Mesodermal cell (in vitro differentiated cells): ENCODE data around the gene FOXD3.

Experiments used
- H3K27ac ChIP-seq: 2 replicates; pipeline ENCODE4 v1.7.0; 2013; ENCODE audit warnings: mild to moderate bottlenecking, low read depth, low read length, moderate library complexity; ENCODE audit not compliant: severe bottlenecking
- H3K36me3 ChIP-seq: 2 replicates; pipeline ENCODE4 v1.7.1; 2013; ENCODE audit warnings: mild to moderate bottlenecking, low read length, moderate library complexity; ENCODE audit not compliant: control insufficient read depth, insufficient read depth
- H3K4me1 ChIP-seq: one replicate; pipeline ENCODE4 v1.7.1; 2013; ENCODE audit warnings: mild to moderate bottlenecking, low read length; ENCODE audit not compliant: insufficient read depth, control insufficient read depth, poor library complexity, severe bottlenecking
- H3K4me3 ChIP-seq: 2 replicates; pipeline ENCODE4 v1.7.0; 2013; ENCODE audit warnings: low read length, control low read depth, mild to moderate bottlenecking; ENCODE audit not compliant: insufficient read depth, poor library complexity, severe bottlenecking; ENCODE audit errors: extremely low read depth
- H3K9me3 ChIP-seq: 2 replicates; pipeline ENCODE4 v1.7.1; 2013; ENCODE audit warnings: mild to moderate bottlenecking, low read length, moderate library complexity; ENCODE audit not compliant: control insufficient read depth
- WGBS, 2 experiments: methylation state at CpG; one replicate each; pipeline ENCODE4 v1.1.5; 2013; ENCODE audit warnings: missing lambda C conversion rate in 2 of 2; ENCODE audit not compliant: insufficient coverage in 2 of 2; 5-methylcytosine and 5-hydroxymethylcytosine counted together

The FOXD3 gene

GRCh38 chr1:63305043-63305442, 17.3 kb upstream of the FOXD3 start:
- H3K4me1 ChIP-seq, result no peaks in the 10 kb centered on the region
- H3K9me3 ChIP-seq, result no peaks in the 10 kb centered on the region
- no peaks in the 10 kb centered on the region for H3K36me3 ChIP-seq

GRCh38 chr1:63307196-63307794, 15.1 kb upstream of the FOXD3 start:
- 83% methylated on average over 1 of the region's 1 CpG; no CpG with 5 or more reads in 1 of the 2 experiments for WGBS, 2 experiments
- no peak overlapping the region for H3K27ac ChIP-seq
- H3K9me3 ChIP-seq, result no peaks in the 10 kb centered on the region
- H3K36me3 ChIP-seq, result no peaks in the 10 kb centered on the region
- H3K4me1 ChIP-seq, result no peaks in the 10 kb centered on the region
- H3K4me3 ChIP-seq, result no peak overlapping the region

More at GRCh38 chr1:63305043-63305442, 17.3 kb upstream of the FOXD3 start:
- no peak overlapping the region for H3K4me3 ChIP-seq
- H3K27ac ChIP-seq, result no peak overlapping the region

- no peaks in the 10 kb centered on the region for H3K36me3 ChIP-seq
- no peaks in the 10 kb centered on the region for H3K9me3 ChIP-seq
- WGBS, 2 experiments, result 73 to 76% methylated on average over 24 of the region's 24 CpGs
- no peaks in the 10 kb centered on the region for H3K4me1 ChIP-seq
- H3K27ac ChIP-seq, result no peak overlapping the region
- H3K4me3 ChIP-seq, result peak overlapping the region; percentile 38
These were observed 5.8 kb upstream of the FOXD3 start for GRCh38 chr1:63316598-63316983.

GRCh38 chr1:63316984-63317816, 5.2 kb upstream of the FOXD3 start:
- no peak overlapping the region for H3K27ac ChIP-seq
- no peaks in the 10 kb centered on the region for H3K4me1 ChIP-seq
- H3K36me3 ChIP-seq, result no peaks in the 10 kb centered on the region
- H3K4me3 ChIP-seq, result peak overlapping the region; percentile 38
- H3K9me3 ChIP-seq, result no peaks in the 10 kb centered on the region
- WGBS, 2 experiments, result 3 to 6% methylated on average over 48 to 79 of the region's 80 CpGs

GRCh38 chr1:63317817-63318152, 4.6 kb upstream of the FOXD3 start:
- no peaks in the 10 kb centered on the region for H3K36me3 ChIP-seq
- H3K9me3 ChIP-seq, result no peaks in the 10 kb centered on the region
- no peak overlapping the region for H3K27ac ChIP-seq
- H3K4me3 ChIP-seq, result peak overlapping the region; percentile 38
- WGBS, 2 experiments, result 0 to 6% methylated on average over 4 to 9 of the region's 14 CpGs
- H3K4me1 ChIP-seq, result no peaks in the 10 kb centered on the region

- Histone ChIP-seq H3K27ac (no peak overlapping the region), H3K4me1 (no peaks in the 10 kb centered on the region), H3K9me3 (no peaks in the 10 kb centered on the region), H3K36me3 (no peaks in the 10 kb centered on the region), H3K4me3 (no peak overlapping the region)
- WGBS, 2 experiments, result 47 to 67% methylated on average over 14 to 16 of the region's 28 CpGs
These were observed 4.0 kb upstream of the FOXD3 start for GRCh38 chr1:63318201-63318979.

- no peak overlapping the region for H3K4me3 ChIP-seq
- H3K36me3 ChIP-seq, result no peaks in the 10 kb centered on the region
- no peak overlapping the region for H3K27ac ChIP-seq
- no peaks in the 10 kb centered on the region for H3K4me1 ChIP-seq
- WGBS, 2 experiments, result 6 to 7% methylated on average over 53 to 58 of the region's 60 CpGs
- no peaks in the 10 kb centered on the region for H3K9me3 ChIP-seq
These were observed 3.0 kb upstream of the FOXD3 start for GRCh38 chr1:63319046-63320021.

- H3K36me3 ChIP-seq, result no peaks in the 10 kb centered on the region
These were observed 2.2 kb upstream of the FOXD3 start for GRCh38 chr1:63320022-63320721.

GRCh38 chr1:63321066-63321784, 1.1 kb upstream of the FOXD3 start:
- WGBS, 2 experiments, result 0 to 1% methylated on average over 29 to 35 of the region's 39 CpGs
- Histone ChIP-seq H3K4me3 (peak overlapping the region; percentile 1), H3K27ac (no peak overlapping the region), H3K36me3 (no peaks in the 10 kb centered on the region), H3K4me1 (no peaks in the 10 kb centered on the region), H3K9me3 (no peaks in the 10 kb centered on the region)

More at GRCh38 chr1:63320022-63320721, 2.2 kb upstream of the FOXD3 start:
- 1 to 3% methylated on average over 39 to 41 of the region's 47 CpGs for WGBS, 2 experiments
- Histone ChIP-seq H3K27ac (no peak overlapping the region), H3K4me3 (peak overlapping the region; percentile 8), H3K9me3 (no peaks in the 10 kb centered on the region), H3K4me1 (no peaks in the 10 kb centered on the region)
